ENCODE data around the gene UTP15.
A peak's percentile ranks its signal among the peaks of the same experiment; 100 is the strongest.

The UTP15 gene

DNA sequence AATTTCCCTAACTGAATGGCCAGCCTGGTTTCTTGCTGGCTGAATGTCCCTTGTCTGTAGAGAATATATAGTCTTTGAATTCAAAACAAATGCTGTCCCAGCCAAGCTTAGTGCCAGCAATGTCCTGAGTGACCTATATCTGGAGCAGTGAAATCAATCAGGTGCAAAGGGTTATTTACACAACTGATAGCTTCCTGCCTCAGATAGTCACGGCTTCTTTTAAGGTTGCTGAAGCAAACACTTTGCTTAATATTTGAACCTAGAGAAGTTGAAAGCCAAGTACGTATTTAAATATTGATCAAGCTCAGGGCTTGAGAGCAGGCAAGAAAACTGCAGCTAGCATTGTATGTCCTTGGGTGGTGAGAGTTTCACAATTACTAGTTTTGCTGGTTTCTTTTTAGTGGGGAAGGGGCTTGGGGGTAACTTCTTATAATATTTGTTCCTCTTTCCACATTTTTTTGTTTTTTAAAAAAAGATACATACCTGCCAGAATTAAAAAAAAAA lies 58.4 kb downstream of the UTP15 start:
- peaks cover 6% of the 10 kb centered on the region for H3K4me1 ChIP-seq (ENCODE audit: low read depth, poor library complexity, severe bottlenecking)
- no peak overlapping the region for H3K9ac ChIP-seq
- no peak overlapping the region for H2AFZ ChIP-seq (ENCODE audit: low read depth)
- no peak overlapping the region for H3K4me2 ChIP-seq
- TF ChIP-seq, protein P1, sequence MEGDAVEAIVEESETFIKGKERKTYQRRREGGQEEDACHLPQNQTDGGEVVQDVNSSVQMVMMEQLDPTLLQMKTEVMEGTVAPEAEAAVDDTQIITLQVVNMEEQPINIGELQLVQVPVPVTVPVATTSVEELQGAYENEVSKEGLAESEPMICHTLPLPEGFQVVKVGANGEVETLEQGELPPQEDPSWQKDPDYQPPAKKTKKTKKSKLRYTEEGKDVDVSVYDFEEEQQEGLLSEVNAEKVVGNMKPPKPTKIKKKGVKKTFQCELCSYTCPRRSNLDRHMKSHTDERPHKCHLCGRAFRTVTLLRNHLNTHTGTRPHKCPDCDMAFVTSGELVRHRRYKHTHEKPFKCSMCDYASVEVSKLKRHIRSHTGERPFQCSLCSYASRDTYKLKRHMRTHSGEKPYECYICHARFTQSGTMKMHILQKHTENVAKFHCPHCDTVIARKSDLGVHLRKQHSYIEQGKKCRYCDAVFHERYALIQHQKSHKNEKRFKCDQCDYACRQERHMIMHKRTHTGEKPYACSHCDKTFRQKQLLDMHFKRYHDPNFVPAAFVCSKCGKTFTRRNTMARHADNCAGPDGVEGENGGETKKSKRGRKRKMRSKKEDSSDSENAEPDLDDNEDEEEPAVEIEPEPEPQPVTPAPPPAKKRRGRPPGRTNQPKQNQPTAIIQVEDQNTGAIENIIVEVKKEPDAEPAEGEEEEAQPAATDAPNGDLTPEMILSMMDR (conservative IDR thresholded peaks at IDR 0.05; ENCODE audit: low read depth, low read length), result no peak
- H3K27ac ChIP-seq, result no peak overlapping the region
- no peaks in the 10 kb centered on the region for H3K36me3 ChIP-seq (ENCODE audit: insufficient read depth)
- H4K20me1 ChIP-seq (ENCODE audit: insufficient read depth), result no peaks in the 10 kb centered on the region
- H3K4me3 ChIP-seq (IDR thresholded peaks at IDR 0.05; ENCODE audit: insufficient read depth, low read depth, low read length), result no peak overlapping the region
- no peaks in the 10 kb centered on the region for H3K79me2 ChIP-seq (ENCODE audit: insufficient read depth, low read depth)
- H3K27me3 ChIP-seq (ENCODE audit: insufficient read depth, low read depth), result no peaks in the 10 kb centered on the region

DNA sequence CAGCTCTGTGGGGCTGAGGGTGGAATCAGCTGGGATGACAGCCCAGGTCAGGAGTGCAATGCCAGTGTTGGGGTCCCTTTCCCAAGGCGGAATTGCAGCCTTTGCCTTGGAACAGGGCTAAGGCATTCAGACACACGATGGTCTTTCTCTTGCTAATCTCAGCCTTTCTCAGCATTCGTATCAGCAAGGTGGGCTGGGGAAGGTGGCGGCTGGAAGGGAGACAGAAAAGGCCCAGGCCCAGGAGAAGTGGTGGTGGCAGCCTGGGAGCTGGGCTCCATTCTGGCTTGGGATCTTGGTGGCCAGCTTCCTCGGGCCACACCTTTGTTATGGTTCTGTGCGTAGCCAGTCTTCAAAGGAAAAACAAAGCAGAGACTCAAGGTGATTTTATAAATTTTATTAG lies 59.3 kb downstream of the UTP15 start:
- Histone ChIP-seq H3K9ac (no peak overlapping the region), H3K27ac (no peak overlapping the region), H3K79me2 (ENCODE audit: insufficient read depth, low read depth) (no peaks in the 10 kb centered on the region), H3K4me3 (IDR thresholded peaks at IDR 0.05; ENCODE audit: insufficient read depth, low read depth, low read length) (no peak overlapping the region), H3K36me3 (ENCODE audit: insufficient read depth) (no peaks in the 10 kb centered on the region), H3K27me3 (ENCODE audit: insufficient read depth, low read depth) (no peaks in the 10 kb centered on the region), H3K4me1 (ENCODE audit: low read depth, poor library complexity, severe bottlenecking) (peaks cover 6% of the 10 kb centered on the region), H3K4me2 (peak overlapping the region; percentile 49), H4K20me1 (ENCODE audit: insufficient read depth) (no peaks in the 10 kb centered on the region), H2AFZ (ENCODE audit: low read depth) (peak overlapping the region; percentile 82)
- TF ChIP-seq, protein P1 (conservative IDR thresholded peaks at IDR 0.05; ENCODE audit: low read depth, low read length), result no peak

DNA sequence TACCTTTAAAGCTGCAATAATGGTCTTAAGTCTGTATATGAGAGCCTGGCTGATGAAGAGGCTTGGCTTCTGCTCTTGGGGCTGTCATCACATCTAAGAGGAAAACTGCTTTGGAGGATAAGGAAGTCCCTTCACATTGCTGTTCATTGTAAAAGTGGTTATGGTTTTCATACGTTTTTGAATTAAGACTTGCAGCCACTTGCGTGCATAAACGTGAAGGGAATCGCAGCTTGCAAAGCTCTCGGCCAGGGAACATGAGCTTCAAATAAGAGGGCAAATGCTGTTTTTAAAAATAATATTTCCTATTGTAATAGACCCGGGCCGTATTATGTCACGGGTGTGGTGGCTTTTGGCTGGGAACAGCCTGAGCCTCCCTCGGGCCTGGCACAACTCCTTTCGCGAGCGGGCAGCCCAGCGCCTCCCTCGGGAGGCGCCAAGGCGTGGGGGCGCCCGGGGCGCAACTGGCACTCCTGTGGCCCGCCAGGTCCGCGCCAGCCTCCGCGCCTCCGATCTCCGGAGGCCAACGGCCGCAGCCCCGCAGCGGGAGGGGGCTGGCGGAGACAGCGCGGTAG lies 59.9 kb downstream of the UTP15 start:
- Histone ChIP-seq H3K27ac (no peak overlapping the region), H2AFZ (ENCODE audit: low read depth) (peak overlapping the region; percentile 82), H3K4me3 (IDR thresholded peaks at IDR 0.05; ENCODE audit: insufficient read depth, low read depth, low read length) (no peak overlapping the region), H3K36me3 (ENCODE audit: insufficient read depth) (no peaks in the 10 kb centered on the region), H3K9ac (peak overlapping the region; percentile 52; the same call in 1 of the 2 replicates), H3K79me2 (ENCODE audit: insufficient read depth, low read depth) (no peaks in the 10 kb centered on the region), H3K4me1 (ENCODE audit: low read depth, poor library complexity, severe bottlenecking) (peaks cover 6% of the 10 kb centered on the region), H3K27me3 (ENCODE audit: insufficient read depth, low read depth) (no peaks in the 10 kb centered on the region), H4K20me1 (ENCODE audit: insufficient read depth) (no peaks in the 10 kb centered on the region), H3K4me2 (peak overlapping the region; percentile 49)
- TF ChIP-seq, protein P1 (conservative IDR thresholded peaks at IDR 0.05; ENCODE audit: low read depth, low read length), result no peak

DNA sequence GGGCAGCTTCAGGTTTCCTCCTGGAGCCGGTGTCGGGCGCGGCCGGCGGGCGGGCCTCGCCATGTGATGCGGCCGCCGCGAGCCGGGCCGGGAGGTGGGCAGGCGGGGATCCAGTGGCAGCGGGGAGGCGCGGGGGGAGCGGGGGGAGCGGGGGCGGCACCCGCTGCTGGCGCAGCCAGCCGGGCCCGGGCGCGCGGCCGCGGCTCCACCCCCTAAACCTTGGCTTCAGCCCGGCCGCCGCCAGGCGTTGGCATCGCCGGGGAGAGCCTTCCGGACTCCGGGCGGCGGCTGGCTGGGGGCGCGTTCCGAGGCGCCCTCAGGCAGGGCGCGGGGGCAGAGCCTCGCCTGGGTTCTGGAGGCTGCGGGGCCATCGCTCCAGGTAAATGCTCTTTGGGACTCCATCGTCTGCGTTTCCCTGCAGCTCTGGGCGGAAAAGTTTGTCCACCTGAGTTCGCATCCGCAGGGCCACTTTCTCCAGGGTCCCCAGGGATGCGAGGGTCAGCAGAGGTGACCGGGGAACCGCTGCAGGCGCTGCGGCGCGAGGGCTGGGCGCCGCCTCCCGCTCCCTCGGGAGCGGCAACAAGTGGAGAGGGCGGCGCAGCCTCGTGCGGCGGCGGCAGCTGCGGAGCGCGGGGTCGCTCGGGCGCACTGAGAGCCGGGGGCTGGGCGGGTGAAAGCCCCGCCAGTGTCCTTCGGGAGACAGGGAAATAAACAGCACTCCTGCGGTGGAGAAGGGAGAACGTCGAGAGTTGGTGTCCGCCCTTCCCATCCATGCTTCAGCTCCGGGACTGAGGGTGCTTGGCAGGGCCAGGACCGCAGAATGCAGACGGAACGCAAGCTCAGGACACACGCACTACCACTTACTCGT lies 60.6 kb downstream of the UTP15 start, which contains the start of gene ARHGEF28:
Gene ARHGEF28 (plus strand): TSS at position 253 of the 868 bp plus-strand sequence. CDS start 58,656 bp downstream, outside the sequence.
- H3K79me2 ChIP-seq (ENCODE audit: insufficient read depth, low read depth), result no peaks in the 10 kb centered on the region
- H3K36me3 ChIP-seq (ENCODE audit: insufficient read depth), result no peaks in the 10 kb centered on the region
- H3K4me3 ChIP-seq (IDR thresholded peaks at IDR 0.05; ENCODE audit: insufficient read depth, low read depth, low read length), result no peak within 1 kb of the TSS
- H3K27me3 ChIP-seq (ENCODE audit: insufficient read depth, low read depth), result no peaks in the 10 kb centered on the region
- no peaks in the 10 kb centered on the region for H4K20me1 ChIP-seq (ENCODE audit: insufficient read depth)
- H3K4me2 ChIP-seq, result peak within 1 kb of the TSS; percentile 68
- H3K27ac ChIP-seq, result no peak within 1 kb of the TSS
- TF ChIP-seq, protein P1 (conservative IDR thresholded peaks at IDR 0.05; ENCODE audit: low read depth, low read length), result no peak
- H2AFZ ChIP-seq (ENCODE audit: low read depth), result peak within 1 kb of the TSS; percentile 82
- peak within 1 kb of the TSS; percentile 52; the same call in 1 of the 2 replicates for H3K9ac ChIP-seq
- H3K4me1 ChIP-seq (ENCODE audit: low read depth, poor library complexity, severe bottlenecking), result peaks cover 6% of the 10 kb centered on the region

Measured in KMS-11 (cell line).